Nephron (organoid): ENCODE data around the gene ACTN2.

ENCODE experiments used
- H3K27ac Mint-ChIP-seq, 3 experiments: 2 replicates each; pipeline ENCODE4 v1.8.0; 2020; ENCODE audit warnings: mixed read lengths in 3 of 3, mild to moderate bottlenecking in 2 of 3, moderate library complexity in 1 of 3
- H3K27me3 Mint-ChIP-seq: 2 replicates; pipeline ENCODE4 v1.8.0; 2021; ENCODE audit warnings: low read depth, mild to moderate bottlenecking, moderate library complexity, mixed read lengths
- H3K36me3 Mint-ChIP-seq: 2 replicates; pipeline ENCODE4 v1.8.0; 2020; ENCODE audit warnings: low read depth, mixed read lengths
- H3K4me1 Mint-ChIP-seq: 2 replicates; pipeline ENCODE4 v1.8.0; 2020; ENCODE audit warnings: mixed read lengths
- H3K4me3 Mint-ChIP-seq, 3 experiments: 2 replicates each; pipeline ENCODE4 v1.8.0; 2020; ENCODE audit warnings: mild to moderate bottlenecking in 3 of 3, mixed read lengths in 3 of 3, moderate library complexity in 2 of 3
- H3K9me3 Mint-ChIP-seq: 2 replicates; pipeline ENCODE4 v1.8.0; 2020; ENCODE audit warnings: mixed read lengths
- CTCF ChIP-seq, 3 experiments: fragments of 200-600 bp; sonication (generic); IDR thresholded peaks; one replicate each; pipeline ENCODE4 v1.5.0; 2021; ENCODE audit warnings: antibody characterized with exemption in 3 of 3; ENCODE audit not compliant: unreplicated experiment in 3 of 3

Gene ACTN2

GRCh38 chr1:236670060-236670459 is 16.2 kb upstream of the ACTN2 start:
- peaks cover 27% of the 10 kb centered on the region for H3K27me3 Mint-ChIP-seq
- peaks cover 23% of the 10 kb centered on the region for H3K4me1 Mint-ChIP-seq
- no peak overlapping the region for H3K4me3 Mint-ChIP-seq
- peaks cover 8% of the 10 kb centered on the region for H3K9me3 Mint-ChIP-seq
- no peak for TF ChIP-seq CTCF (IDR thresholded peaks at IDR 0.05; ENCODE audit: unreplicated experiment in 3 of 3)
- H3K36me3 Mint-ChIP-seq, result no peaks in the 10 kb centered on the region
- H3K27ac Mint-ChIP-seq, result peak overlapping the region in 1 of 3 experiments; percentile 11

- H3K27me3 Mint-ChIP-seq, result peaks cover 41% of the 10 kb centered on the region
These were observed 12.9 kb upstream of the ACTN2 start for GRCh38 chr1:236673289-236673919.

GRCh38 chr1:236677641-236678235 is 8.6 kb upstream of the ACTN2 start:
- TF ChIP-seq CTCF (IDR thresholded peaks at IDR 0.05; ENCODE audit: unreplicated experiment in 3 of 3), result no peak
- H3K27ac Mint-ChIP-seq, result no peak overlapping the region
- peaks cover 12% of the 10 kb centered on the region for H3K4me1 Mint-ChIP-seq
- H3K4me3 Mint-ChIP-seq, result no peak overlapping the region
- peaks cover 54% of the 10 kb centered on the region for H3K27me3 Mint-ChIP-seq
- no peaks in the 10 kb centered on the region for H3K36me3 Mint-ChIP-seq
- H3K9me3 Mint-ChIP-seq, result no peaks in the 10 kb centered on the region

More at GRCh38 chr1:236673289-236673919, 12.9 kb upstream of the ACTN2 start:
- H3K4me3 Mint-ChIP-seq, result no peak overlapping the region
- no peak for TF ChIP-seq CTCF (IDR thresholded peaks at IDR 0.05; ENCODE audit: unreplicated experiment in 3 of 3)
- peaks cover 23% of the 10 kb centered on the region for H3K4me1 Mint-ChIP-seq
- no peaks in the 10 kb centered on the region for H3K36me3 Mint-ChIP-seq
- no peak overlapping the region for H3K27ac Mint-ChIP-seq
- H3K9me3 Mint-ChIP-seq, result peaks cover 2% of the 10 kb centered on the region

- TF ChIP-seq CTCF (IDR thresholded peaks at IDR 0.05; ENCODE audit: unreplicated experiment in 3 of 3), result no peak
- H3K4me3 Mint-ChIP-seq, result no peak overlapping the region
- H3K36me3 Mint-ChIP-seq, result no peaks in the 10 kb centered on the region
- H3K9me3 Mint-ChIP-seq, result peaks cover 10% of the 10 kb centered on the region
- no peak overlapping the region for H3K27ac Mint-ChIP-seq
- peaks cover 61% of the 10 kb centered on the region for H3K27me3 Mint-ChIP-seq
- peaks cover 8% of the 10 kb centered on the region for H3K4me1 Mint-ChIP-seq
These were observed 5.1 kb upstream of the ACTN2 start for GRCh38 chr1:236681219-236681618.

- peaks cover 72% of the 10 kb centered on the region for H3K27me3 Mint-ChIP-seq
- peak overlapping the region; percentile 75 to 85 (median 83) for H3K4me3 Mint-ChIP-seq
- H3K27ac Mint-ChIP-seq, result peak overlapping the region in 1 of 3 experiments; percentile 77
- H3K4me1 Mint-ChIP-seq, result peaks cover 25% of the 10 kb centered on the region
- H3K9me3 Mint-ChIP-seq, result peaks cover 10% of the 10 kb centered on the region
- H3K36me3 Mint-ChIP-seq, result no peaks in the 10 kb centered on the region
- no peak for TF ChIP-seq CTCF (IDR thresholded peaks at IDR 0.05; ENCODE audit: unreplicated experiment in 3 of 3)
These were observed 938 bp upstream of the ACTN2 start for GRCh38 chr1:236685205-236685916.
